ENCODE data around the gene PCYT2. TPM values are rescaled to one million over a fixed set of nuclear protein-coding genes. Genes with fewer than 3 reads are reported as not detected.

The PCYT2 gene
- total RNA-seq, 4 donors from 2014 or later = 18.6 to 38.5 (median 34.6) TPM

DNA sequence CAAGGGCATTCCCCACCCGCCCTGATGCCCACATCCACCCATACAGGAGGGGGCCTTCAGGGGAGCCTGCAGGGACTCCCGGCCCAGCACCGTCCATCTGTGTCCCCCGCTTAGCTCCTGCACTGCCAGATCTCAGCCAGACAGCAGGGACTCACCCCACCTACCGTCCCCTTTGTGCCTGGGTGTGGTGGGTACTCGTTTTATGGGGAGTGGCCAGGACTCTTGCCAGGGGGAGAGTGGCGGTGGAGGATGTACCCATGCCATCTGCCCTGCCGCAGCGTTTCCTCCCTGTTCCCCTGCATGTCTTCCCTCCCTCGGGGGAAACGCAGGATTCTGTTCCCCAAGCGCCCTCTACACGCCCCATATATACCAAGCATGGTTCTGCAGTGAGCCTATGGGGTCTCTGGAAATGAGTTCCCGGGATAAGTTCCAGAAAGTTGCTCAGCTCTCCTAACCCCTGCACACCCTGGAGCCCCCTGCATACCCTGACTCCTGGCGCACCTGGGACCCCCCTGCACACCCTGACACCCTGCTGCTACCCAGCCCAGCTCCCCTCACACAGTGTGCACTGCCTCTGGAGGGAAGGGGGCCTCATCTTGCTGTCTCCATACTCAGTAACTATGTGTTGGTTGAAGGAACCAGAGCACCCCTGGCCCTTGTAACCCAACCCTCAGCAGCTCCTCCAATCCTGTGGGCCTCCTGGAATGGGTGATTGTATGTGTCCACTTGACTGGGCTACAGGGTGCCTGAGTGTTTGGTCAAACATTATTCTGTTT, 20.5 kb upstream of the PCYT2 start:
- TF ChIP-seq POLR2A (IDR thresholded peaks at IDR 0.05) = no peak
- TF ChIP-seq, protein P1, sequence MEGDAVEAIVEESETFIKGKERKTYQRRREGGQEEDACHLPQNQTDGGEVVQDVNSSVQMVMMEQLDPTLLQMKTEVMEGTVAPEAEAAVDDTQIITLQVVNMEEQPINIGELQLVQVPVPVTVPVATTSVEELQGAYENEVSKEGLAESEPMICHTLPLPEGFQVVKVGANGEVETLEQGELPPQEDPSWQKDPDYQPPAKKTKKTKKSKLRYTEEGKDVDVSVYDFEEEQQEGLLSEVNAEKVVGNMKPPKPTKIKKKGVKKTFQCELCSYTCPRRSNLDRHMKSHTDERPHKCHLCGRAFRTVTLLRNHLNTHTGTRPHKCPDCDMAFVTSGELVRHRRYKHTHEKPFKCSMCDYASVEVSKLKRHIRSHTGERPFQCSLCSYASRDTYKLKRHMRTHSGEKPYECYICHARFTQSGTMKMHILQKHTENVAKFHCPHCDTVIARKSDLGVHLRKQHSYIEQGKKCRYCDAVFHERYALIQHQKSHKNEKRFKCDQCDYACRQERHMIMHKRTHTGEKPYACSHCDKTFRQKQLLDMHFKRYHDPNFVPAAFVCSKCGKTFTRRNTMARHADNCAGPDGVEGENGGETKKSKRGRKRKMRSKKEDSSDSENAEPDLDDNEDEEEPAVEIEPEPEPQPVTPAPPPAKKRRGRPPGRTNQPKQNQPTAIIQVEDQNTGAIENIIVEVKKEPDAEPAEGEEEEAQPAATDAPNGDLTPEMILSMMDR (IDR thresholded peaks at IDR 0.05) = no peak
- Histone ChIP-seq H3K4me3 (no peak overlapping the region), H3K36me3 (no peaks in the 10 kb centered on the region), H3K4me1 (peaks cover 13 to 42% (median 23%) of the 10 kb centered on the region in 3 donors), H3K27ac (no peak overlapping the region), H3K27me3 (peaks cover 0 to 37% (median 0%) of the 10 kb centered on the region in 4 donors), H3K9me3 (no peaks in the 10 kb centered on the region)
- DNase-seq = no peak
- intact Hi-C loops (cut with DNase I) = no loop called here
- 22 to 39% methylated on average over 9 to 10 of the region's 15 CpGs for WGBS, 2 donors

GRCh38 chr17:81931189-81931556, 20.0 kb upstream of the PCYT2 start:
- TF ChIP-seq, protein P1 (IDR thresholded peaks at IDR 0.05) = no peak
- no peak for TF ChIP-seq POLR2A (IDR thresholded peaks at IDR 0.05)
- Histone ChIP-seq H3K4me3 (no peak overlapping the region), H3K4me1 (peaks cover 11 to 41% (median 20%) of the 10 kb centered on the region in 3 donors), H3K36me3 (no peaks in the 10 kb centered on the region), H3K27ac (no peak overlapping the region), H3K27me3 (peaks cover 0 to 33% (median 0%) of the 10 kb centered on the region in 4 donors), H3K9me3 (no peaks in the 10 kb centered on the region)
- DNase-seq = no peak
- WGBS, 2 donors = 63 to 74% methylated on average over 4 to 8 of the region's 13 CpGs
- intact Hi-C loops (cut with DNase I) = no loop called here

DNA sequence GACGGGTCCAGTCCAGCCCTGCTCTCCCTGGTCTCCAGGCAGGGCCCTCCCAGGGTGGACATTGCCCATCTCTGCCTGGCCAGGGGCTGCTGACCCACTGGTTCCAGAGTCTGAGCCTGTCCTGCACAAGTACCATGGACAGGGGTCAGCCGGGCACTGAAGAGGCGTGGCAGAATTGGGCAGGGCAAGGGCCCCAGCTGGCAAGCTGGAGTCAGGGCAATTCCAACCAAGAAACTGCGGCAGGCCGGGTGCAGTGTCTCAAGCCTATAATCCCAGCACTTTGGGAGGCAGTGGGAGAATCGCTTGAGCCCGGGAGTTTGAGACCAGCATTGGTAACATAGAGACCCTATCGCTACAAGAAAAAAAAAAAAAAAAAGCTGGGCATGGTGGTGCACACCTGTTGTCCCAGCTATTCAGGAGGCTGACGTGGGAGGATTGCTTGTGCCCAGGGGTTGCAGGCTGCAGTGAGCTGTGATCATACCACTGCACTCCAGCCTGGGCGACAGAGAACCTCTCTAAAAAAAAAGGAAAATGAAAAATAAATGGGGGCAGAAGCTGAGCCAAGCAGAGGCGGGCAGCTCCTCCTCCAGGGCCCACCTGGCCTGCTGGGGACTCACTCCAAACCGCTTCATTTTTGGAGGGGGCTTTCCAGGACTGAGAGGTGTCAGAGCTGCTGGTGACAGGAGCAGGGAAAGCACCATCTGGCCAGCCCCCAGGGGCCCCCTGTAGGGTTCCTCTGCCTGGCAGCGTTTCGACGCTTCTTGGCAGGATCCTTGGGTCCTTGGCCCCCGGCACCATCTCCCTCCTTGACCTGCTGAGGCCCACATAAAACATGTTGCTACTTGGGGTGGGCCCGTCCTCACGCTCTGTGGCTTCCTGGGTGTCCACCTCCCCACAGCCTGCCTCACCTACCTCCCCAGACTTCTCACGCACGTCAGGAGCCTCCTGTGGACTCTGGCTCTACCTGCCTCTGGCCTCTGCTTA, 19.2 kb upstream of the PCYT2 start:
- 56 to 58% methylated on average over 14 to 16 of the region's 20 CpGs for WGBS, 2 donors
- H3K36me3 ChIP-seq = no peaks in the 10 kb centered on the region
- DNase-seq = no peak
- H3K9me3 ChIP-seq = no peaks in the 10 kb centered on the region
- no peak overlapping the region for H3K4me3 ChIP-seq
- peaks cover 18 to 44% (median 27%) of the 10 kb centered on the region in 3 donors for H3K4me1 ChIP-seq
- TF ChIP-seq, protein P1 (IDR thresholded peaks at IDR 0.05) = no peak
- TF ChIP-seq POLR2A (IDR thresholded peaks at IDR 0.05) = no peak
- peaks cover 0 to 33% (median 0%) of the 10 kb centered on the region in 4 donors for H3K27me3 ChIP-seq
- intact Hi-C loops (cut with DNase I) = no loop called here
- no peak overlapping the region for H3K27ac ChIP-seq

GRCh38 chr17:81929253-81930141, 18.3 kb upstream of the PCYT2 start:
- H3K27me3 ChIP-seq = peaks cover 0 to 33% (median 0%) of the 10 kb centered on the region in 4 donors

More at GRCh38 chr17:81929253-81930141, 18.3 kb upstream of the PCYT2 start:
- Histone ChIP-seq H3K36me3 (no peaks in the 10 kb centered on the region), H3K9me3 (no peaks in the 10 kb centered on the region), H3K27ac (no peak overlapping the region), H3K4me1 (peaks cover 28 to 54% (median 36%) of the 10 kb centered on the region in 3 donors), H3K4me3 (no peak overlapping the region)
- intact Hi-C loops (cut with DNase I) = no loop called here
- WGBS, 2 donors = 74 to 80% methylated on average over 4 to 9 of the region's 31 CpGs
- no peak for DNase-seq
- no peak for TF ChIP-seq POLR2A (IDR thresholded peaks at IDR 0.05)
- TF ChIP-seq, protein P1 (IDR thresholded peaks at IDR 0.05) = no peak
